ENCODE data around the gene MRPS16. TPM values are rescaled to one million over a fixed set of nuclear protein-coding genes. Genes with fewer than 3 reads are reported as not detected.

MRPS16 gene
- total RNA-seq, 1 experiment from 2014 or later: 275 TPM

DNA sequence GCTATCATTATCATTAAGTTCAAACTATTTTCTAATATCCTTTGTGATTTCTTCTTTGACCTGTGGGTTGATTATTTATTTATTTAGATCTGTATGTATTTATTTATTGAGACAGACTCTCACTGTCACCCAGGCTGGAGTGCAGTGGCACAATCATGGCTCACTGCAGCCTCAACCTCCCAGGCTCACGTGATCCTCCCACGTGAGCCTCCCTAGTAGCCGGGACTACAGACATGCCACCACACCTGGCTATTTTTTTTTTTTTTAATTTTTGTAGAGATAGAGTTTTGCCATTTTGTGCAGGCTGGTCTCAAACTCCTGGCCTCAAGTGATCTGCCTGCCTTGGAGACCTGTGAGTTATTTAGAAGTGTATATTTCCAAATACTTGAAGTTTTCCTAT, 28.7 kb upstream of the MRPS16 start:
- ATAC-seq: no peak
- Histone ChIP-seq H3K27ac (ENCODE audit: low read length) (no peak overlapping the region), H3K9ac (ENCODE audit: low read length) (no peak overlapping the region), H3K4me1 (ENCODE audit: insufficient read depth, low read length) (peaks cover 4% of the 10 kb centered on the region; the same call in 1 of the 2 replicates), H2AFZ (ENCODE audit: low read length) (no peak overlapping the region), H3K79me2 (ENCODE audit: low read length) (no peaks in the 10 kb centered on the region), H3K9me2 (replicated peaks; ENCODE audit: low read length) (no peaks in the 10 kb centered on the region), H3K4me3 (ENCODE audit: low read length) (no peak overlapping the region), H3K9me3 (ENCODE audit: low read length) (no peaks in the 10 kb centered on the region), H3K36me3 (ENCODE audit: low read depth, low read length) (no peaks in the 10 kb centered on the region), H3K4me2 (ENCODE audit: low read length) (no peak overlapping the region), H3K27me3 (ENCODE audit: low read length) (no peaks in the 10 kb centered on the region), H3F3A (ENCODE audit: low read length, unreplicated experiment) (no peaks in the 10 kb centered on the region), H4K20me1 (ENCODE audit: low read length) (no peaks in the 10 kb centered on the region)
- TF ChIP-seq EZH2 (IDR thresholded peaks at IDR 0.05; ENCODE audit: low read length, unreplicated experiment) (no peak), EZH2phosphoT487 (IDR thresholded peaks at IDR 0.05; ENCODE audit: borderline replicate concordance, low read length) (no peak)
- TF ChIP-seq, protein P1, sequence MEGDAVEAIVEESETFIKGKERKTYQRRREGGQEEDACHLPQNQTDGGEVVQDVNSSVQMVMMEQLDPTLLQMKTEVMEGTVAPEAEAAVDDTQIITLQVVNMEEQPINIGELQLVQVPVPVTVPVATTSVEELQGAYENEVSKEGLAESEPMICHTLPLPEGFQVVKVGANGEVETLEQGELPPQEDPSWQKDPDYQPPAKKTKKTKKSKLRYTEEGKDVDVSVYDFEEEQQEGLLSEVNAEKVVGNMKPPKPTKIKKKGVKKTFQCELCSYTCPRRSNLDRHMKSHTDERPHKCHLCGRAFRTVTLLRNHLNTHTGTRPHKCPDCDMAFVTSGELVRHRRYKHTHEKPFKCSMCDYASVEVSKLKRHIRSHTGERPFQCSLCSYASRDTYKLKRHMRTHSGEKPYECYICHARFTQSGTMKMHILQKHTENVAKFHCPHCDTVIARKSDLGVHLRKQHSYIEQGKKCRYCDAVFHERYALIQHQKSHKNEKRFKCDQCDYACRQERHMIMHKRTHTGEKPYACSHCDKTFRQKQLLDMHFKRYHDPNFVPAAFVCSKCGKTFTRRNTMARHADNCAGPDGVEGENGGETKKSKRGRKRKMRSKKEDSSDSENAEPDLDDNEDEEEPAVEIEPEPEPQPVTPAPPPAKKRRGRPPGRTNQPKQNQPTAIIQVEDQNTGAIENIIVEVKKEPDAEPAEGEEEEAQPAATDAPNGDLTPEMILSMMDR (conservative IDR thresholded peaks at IDR 0.05; ENCODE audit: low read depth, low read length): no peak
- CTCF ChIA-PET: no interaction called here
- POLR2A ChIA-PET (ENCODE audit: unreplicated experiment): interaction anchor here (0.6 kb wide), 1 partner anchor 11 kb away, joined by 3 read pairs; no protein-coding TSS in a partner anchor
- no TSS peak for BruUV-seq (replicated peaks)
- intact Hi-C loops (cut with micrococcal nuclease): no loop called here
- DNase-seq: no peak

DNA sequence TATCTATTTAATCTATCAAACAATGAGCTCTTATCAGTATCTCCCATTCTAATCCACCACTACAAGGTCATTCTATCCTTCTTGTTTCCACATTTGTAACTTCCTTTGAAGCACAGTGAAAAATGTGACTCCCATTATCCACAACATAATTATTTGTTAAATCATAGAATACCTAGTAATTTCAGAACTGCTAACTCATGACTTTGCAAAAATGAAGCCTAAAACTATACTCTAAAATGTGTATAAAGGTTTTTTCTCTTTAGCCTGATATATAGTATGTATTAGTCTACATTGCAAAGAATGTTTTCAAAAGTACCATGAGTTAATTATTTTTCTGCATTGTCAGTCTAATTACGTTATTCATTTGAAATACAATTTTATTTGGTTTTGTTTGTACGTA, 12.0 kb upstream of the MRPS16 start:
- H3K36me3 ChIP-seq (ENCODE audit: low read depth, low read length): no peaks in the 10 kb centered on the region
- H4K20me1 ChIP-seq (ENCODE audit: low read length): no peaks in the 10 kb centered on the region
- H3K27me3 ChIP-seq (ENCODE audit: low read length): peaks cover 5% of the 10 kb centered on the region; the same call in 1 of the 2 replicates
- no peak for TF ChIP-seq EZH2 (IDR thresholded peaks at IDR 0.05; ENCODE audit: low read length, unreplicated experiment)
- TF ChIP-seq EZH2phosphoT487 (IDR thresholded peaks at IDR 0.05; ENCODE audit: borderline replicate concordance, low read length): no peak
- TF ChIP-seq, protein P1 (conservative IDR thresholded peaks at IDR 0.05; ENCODE audit: low read depth, low read length): no peak
- BruUV-seq (replicated peaks): no TSS peak
- H3K27ac ChIP-seq (ENCODE audit: low read length): no peak overlapping the region
- H3K79me2 ChIP-seq (ENCODE audit: low read length): no peaks in the 10 kb centered on the region
- no peak overlapping the region for H3K9ac ChIP-seq (ENCODE audit: low read length)
- intact Hi-C loops (cut with micrococcal nuclease): loop anchor here (1.0 to 10.0 kb wide), 5 partner anchors 94 to 500 kb away; partner anchors contain the start of genes CFAP70 and PPP3CB
- no peaks in the 10 kb centered on the region for H3K9me2 ChIP-seq (replicated peaks; ENCODE audit: low read length)
- H3F3A ChIP-seq (ENCODE audit: low read length, unreplicated experiment): peaks cover 6% of the 10 kb centered on the region
- no peak overlapping the region for H2AFZ ChIP-seq (ENCODE audit: low read length)
- no peak for ATAC-seq
- H3K4me2 ChIP-seq (ENCODE audit: low read length): no peak overlapping the region
- POLR2A ChIA-PET (ENCODE audit: unreplicated experiment): interaction anchor here (0.6 to 1.0 kb wide), 2 partner anchors 18 to 94 kb away, joined by 5 to 16 read pairs; partner anchors contain the start of gene CFAP70
- CTCF ChIA-PET: interaction anchor here (0.5 to 1.8 kb wide), 12 partner anchors 11 to 432 kb away, joined by 3 to 31 read pairs (median 5); partner anchors contain the start of gene CFAP70
- 0 out of 2 replicates have a peak, but pooled peaks cover under 1% of the 10 kb centered on the region for H3K9me3 ChIP-seq (ENCODE audit: low read length)
- DNase-seq: no peak
- peaks cover 20% of the 10 kb centered on the region for H3K4me1 ChIP-seq (ENCODE audit: insufficient read depth, low read length)
- H3K4me3 ChIP-seq (ENCODE audit: low read length): no peak overlapping the region
